M059J (cell line): ENCODE measurements around the gene CYP2W1. TPM values are rescaled to one million over a fixed set of nuclear protein-coding genes. Genes with fewer than 3 reads are reported as not detected.
A peak's percentile ranks its signal among the peaks of the same experiment; 100 is the strongest.

ENCODE experiments used
- DNase-seq: peaks from one replicate; pipeline ENCODE4 v3.0.0-alpha.2; 2012; ENCODE audit warnings: low read depth
- total RNA-seq: library from RNA; depleted of rRNA; stranded (reverse); fragments of >200 nt; shearing (Covaris generic); gene quantifications from 2 replicates; pipeline ENCODE4 v1.2.3, GENCODE V29; 2014

The CYP2W1 gene
- total RNA-seq, 1 experiment from 2014 or later = not detected

DNA sequence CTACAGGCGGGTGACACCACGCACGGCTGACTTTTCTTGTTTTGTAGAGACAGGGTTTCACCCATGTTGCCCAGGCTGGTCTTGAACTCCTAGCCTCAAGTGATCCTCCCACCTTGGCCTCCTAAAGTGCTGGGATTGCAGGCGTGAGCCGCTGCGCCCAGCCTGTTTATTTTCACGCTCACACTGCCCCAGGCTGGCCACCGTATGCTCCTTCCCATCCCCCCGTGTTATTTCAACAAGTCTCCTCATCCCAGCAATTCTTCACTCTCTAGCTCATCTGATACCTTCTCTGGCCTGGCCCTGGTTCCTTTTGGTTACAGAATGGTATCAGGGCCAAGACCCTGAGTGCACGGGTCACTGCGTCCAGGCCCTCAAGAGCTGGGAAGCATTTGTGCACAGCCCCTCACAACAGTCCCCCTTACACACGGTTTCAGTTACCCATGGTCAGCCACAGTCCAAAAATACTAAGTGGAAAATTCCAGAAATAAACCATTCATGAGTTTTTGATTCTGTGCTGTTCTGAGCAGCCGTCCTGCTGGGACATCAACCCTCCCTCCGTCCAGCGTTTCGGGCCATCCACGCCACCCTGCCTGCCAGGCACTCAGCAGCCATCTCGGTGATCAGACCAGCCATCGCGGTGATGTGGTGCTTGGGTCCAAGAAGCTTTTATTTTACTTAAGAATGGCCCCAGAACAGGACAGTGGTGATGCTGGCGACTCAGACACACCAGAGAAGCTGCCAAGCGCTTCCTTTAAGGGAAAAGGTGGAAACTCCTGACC, 16.5 kb upstream of the CYP2W1 start:
- DNase-seq = no peak

DNA sequence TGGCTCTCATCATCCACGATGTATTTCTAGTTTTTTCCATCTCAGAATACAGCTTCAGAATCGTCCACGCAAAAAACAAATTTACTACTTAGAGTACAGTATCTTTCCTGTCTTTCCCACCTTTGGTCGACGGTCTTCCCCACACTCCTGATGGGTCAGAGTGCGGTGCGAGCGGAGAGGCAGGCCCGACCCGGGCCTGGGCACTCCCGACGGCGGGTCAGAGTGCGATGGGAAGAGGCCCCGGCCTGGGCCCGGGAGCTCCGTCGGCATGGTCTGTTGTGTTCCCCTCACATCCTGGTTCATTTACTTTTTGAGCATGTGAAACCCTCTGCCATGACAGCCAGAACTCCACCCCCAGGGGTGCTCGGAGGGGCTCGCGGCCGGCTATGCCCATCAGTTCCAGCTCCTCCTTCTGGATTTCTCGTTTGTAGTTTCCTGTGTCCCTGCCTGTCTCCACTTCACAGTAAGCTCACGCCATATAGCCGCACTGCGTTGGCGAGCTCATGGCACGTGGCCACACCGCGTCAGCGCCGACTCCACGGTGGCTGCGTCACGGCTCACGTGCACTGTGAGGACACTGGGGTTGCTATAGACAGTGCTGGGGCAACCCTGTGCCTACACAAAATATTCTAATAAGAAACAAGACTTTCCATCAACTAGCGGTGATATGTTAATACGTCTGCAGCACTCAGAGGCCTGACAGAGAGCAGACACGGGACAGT, 15.5 kb upstream of the CYP2W1 start:
- no peak for DNase-seq

DNA sequence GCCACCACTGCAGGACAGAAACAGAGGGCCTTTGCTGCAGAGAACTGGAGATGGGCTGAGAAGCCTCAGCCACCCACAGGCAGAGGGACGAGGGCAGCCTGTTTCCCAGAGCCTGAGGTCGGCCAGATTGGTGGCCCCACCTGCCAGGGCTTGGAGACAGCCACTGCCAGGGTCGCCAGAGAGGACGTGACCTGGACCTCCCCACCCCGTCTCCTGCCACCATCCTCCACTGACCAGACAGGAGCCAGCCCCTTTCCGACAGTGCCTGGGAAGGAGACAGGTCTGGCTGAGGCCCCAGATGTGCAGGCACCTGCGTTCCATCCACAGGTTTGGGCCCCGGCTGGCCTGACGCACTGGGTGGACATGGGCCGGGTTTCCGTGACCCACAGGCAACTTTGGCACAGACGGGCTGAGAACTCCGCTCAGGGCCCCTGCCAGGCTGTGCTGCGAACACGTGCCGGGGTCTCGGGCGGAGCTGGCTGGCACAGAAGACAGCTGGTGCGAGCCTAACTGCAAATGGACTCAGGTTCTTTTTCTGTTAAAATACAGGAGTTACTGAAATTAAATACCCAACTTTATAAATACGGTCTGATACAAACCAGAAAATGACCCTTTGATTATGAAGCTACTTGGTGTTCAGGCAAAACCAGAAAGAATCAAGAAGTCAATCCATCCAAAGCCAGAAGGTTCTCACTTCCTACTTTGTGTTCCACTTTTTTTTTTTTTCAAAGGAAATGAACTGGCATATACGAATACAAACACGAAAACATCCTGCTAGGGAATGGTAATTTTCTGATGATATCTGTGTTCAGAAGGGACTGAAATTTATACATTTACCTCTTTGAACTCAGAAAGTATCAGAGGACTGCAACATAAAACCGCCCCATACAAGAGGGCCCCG, 14.5 kb upstream of the CYP2W1 start:
- no peak for DNase-seq

DNA sequence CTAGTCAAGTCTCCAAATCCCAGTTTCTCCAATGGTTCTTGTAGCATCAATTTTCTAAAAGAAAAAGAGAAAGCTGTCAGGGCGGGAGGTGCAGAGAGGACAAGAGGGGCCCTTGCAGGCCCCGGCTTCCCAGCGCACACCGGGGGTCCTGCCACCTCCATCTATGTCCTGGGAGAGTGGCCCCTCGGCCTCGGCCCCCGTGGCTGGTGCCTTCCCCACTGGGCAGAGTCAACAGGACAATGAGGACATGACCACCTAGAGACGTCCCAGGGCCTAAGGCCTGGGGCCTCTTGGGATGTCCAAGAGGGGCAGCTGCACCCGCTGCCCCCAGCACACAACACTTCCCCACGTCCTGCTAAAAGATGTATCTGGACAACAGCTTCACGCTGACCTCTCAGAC, 13.6 kb upstream of the CYP2W1 start:
- DNase-seq = no peak

DNA sequence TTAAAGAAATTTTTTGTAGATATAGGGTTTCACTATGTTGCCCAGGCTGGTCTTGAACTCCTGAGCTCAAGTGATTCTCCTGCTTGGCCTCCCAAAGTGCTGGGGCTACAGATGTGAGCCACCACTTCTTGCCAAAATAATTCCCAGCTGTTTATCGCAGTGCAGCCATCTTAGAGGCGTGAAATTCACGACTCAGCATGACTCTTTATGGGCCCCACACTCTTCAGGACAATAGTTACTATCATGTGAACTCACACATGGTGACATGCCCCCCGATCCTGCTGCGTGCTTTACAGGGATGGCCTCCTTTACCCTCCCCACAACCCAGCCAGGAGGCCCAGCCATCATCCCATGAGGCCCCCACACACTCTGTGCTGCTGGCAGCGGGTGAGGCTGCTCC, 12.2 kb upstream of the CYP2W1 start:
- no peak for DNase-seq

DNA sequence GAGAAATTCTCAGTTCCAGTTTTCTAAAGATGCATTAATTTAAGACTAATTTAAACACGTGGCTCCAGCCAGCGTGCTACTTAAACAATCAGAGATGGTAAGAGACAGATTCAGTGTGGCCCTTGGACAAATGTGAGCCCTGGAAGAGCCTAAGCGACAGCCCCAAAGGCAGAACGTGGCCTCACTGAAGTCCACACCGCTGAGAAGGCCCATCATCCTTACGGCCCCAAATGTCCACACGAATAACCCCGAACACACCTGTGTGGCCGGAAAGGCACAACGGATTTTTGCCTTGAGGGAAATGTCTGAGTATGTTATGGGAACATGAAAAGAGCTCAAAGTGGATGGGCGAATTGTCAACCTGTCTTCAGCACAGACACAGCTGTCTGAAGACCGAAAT, 10.9 kb upstream of the CYP2W1 start:
- no peak for DNase-seq

DNA sequence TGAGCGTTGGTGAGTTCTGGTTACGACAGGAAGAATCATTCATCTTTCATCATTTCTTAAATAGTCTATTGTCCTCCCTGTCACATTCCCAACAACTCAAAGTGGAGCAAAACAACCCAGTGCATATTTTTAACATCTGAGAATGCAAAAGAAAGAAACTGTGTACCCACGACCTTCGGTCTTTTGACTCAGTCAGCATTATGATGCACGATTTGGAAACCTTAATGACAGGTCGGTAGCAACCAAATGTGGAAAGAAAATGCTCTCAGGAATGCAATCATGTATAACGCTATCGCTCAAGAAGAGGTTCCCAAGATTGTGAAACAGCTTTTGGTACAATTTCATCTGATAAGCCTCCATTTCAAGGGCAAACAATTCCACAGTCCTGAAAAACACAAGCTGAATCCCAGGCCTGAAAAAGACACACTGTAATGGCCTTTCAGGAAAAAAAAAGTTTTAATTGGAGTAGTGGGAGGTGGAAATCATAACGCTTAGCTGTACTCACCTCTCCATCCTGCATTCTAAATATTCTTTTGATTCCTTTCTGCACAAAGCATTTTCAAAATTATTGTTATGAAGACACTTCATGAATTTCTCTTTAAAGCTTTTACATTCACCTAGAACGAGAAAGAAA, 10.2 kb upstream of the CYP2W1 start:
- DNase-seq = no peak

DNA sequence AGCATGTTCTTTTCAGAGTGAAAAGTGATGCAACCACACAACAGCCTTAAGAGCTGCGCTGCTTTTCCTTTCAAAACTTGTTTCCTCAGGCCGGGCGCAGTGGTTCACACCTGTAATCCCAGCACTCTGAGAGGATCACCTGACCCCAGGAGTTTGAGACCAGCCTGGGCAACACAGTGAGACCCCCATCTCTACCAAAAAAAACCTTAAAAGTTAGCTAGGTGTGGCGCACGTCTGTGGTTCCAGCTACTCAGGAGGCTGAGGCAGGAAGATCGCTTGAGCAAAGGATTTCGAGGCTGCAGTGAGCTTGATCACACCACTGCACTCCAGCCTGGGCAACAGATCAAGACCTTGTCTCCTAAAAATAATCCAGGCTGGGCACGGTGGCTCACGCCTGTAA, 9.7 kb upstream of the CYP2W1 start:
- no peak for DNase-seq

DNA sequence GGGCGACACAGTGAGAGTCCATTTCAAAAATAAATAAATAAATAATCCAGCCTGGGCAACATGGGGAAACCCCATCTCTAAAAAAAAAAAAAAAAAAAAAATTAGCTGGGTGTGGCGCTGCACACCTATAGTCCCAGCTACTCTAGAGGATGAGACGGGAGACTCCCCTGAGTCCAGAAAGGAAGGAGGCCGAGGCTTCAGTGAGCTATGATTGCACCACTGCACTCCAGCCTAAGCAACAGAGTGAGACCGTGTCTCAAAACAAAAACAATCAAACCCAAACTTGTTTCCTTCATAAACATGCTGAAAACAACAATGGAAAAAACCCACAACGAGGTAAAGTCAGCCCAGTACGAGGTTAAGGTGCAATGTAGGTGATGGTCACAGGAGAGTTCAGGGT, 8.8 kb upstream of the CYP2W1 start:
- DNase-seq = peak; percentile 18

DNA sequence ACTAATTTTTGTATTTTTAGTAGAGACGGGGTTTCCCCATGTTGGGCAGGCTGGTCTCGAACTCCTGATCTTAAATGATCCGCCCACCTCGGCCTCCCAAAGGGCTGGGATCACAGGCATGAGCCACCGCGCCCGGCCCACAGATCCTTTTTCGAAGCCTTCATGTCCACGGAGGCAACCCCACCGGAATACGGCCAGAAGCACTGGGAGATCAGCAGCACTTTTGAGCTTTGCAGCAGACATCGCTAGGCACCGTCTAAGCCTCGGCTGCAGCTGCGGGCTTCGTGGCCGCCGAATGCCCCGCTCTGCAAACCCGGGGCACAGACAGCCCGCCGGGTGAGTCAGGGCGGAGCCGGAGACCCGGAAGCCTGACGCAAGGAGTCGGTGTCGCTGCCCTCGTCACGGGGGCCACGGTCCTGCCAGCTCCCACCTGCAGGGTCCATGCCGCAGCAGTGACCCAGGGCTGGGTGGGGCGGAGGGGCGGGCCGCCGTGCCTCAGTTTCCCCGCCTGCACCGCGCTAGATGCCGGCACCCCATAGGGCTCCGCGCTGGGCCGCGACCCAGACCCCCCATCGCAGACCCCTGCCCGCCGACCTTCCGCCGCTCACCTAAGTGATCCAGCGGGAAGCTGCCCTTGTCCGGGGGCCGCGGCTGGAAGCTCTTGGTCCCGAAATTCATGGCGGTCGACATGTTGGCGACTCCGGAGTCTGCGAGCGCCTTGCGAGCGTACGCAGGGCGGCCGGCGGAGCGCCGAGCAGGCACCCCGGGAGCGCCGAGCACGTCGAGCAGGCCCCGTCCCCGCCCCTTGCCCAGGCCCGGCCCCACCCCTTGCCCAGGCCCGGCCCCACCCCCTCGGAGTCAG, 7.9 kb upstream of the CYP2W1 start, which contains the start of gene COX19:
COX19 (minus strand) TSS at position 730 of the 862 bp plus-strand sequence; CDS start at position 690, 40 bp downstream.
- peak; percentile 76 for DNase-seq

DNA sequence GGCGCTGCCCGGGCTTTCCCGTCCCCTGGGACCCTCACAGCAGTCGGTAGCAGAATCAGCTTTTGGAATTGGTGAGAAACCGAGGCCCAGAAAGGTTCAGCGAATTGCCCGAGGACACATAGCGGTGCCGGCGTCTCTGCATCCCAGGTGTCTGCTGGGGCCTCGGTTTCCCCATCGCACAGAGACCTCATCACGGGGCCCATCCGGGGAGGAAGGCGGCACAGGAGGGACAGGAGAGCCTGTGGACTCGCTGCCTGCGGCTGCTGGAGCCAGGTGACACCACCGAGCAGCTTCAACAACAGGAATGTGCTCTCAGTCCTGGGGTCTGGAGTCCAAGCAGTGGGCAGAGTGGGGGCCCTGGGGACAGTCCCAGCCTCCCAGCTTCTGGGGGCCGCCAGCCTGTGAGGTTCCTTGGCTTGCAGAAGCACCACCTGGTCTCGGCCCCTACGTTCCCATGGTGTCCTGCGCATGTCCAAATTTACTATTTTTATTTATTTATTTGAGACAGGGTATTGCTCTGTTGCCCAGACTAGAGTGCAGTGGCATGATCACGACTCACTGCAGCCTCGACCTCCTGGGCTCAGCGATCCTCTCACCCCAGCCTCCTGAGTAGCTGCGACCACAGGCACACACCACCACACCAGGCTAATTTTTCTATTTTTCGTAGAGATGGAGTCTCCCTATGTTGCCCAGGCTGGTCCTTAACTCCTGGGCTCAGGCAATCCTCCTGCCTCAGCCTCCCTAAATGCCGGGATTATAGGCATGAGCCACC, 7.1 kb upstream of the CYP2W1 start:
- DNase-seq = no peak

DNA sequence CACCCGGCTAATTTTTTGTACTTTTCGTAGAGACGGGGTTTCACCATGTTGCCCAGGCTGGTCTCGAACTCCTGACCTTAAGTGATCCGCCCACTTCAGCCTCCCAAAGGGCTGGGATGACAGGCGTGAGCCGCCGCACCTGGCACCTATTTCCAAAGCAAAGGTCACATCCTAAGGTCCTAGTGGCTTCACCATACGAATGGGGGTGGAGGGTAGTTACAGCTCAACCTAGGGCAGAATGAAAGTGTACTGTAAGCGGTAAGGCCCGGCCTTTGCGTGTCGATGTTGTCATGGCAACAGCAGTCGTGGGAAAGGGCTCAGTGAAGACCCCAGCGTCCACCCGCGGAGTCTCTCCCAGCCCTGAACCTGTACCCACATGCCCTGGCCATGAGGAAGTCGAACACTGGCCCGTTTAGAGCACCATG, 6.1 kb upstream of the CYP2W1 start:
- DNase-seq = no peak

DNA sequence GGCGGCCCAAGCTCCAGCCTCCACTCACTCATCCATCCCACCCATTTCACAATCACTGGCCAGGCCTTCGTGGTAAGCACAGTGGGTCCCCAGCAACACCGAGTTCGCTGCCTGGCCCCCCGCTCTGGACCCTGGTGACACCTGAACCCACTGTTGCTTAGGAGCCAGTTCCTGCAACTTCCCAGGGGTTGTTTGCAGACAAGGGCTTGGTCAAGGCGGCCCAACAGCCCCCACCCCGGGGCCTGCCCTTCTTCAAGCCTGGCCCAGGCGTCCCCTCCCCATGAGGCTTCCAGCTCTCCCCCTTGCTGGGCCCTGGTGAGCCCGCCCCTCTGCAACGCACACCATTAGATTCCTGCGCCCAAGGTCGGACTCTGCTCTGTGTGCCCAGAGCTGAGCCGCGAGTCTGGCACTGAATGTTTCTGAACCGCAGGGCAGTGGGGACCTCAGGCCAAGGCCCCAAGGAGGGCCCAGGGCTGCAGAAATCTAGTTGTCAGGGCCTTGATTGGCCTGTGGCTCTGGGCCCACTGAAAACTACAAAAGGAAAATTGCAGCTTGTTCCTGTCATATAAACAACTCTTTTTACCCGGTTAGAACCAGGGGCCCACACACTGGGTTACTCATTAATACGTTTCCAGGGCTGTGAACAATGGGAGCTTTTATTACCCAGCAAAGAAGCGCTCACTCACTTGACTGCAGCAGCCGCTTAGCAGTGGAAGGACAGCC, 5.5 kb upstream of the CYP2W1 start:
- DNase-seq = peak; percentile 47

DNA sequence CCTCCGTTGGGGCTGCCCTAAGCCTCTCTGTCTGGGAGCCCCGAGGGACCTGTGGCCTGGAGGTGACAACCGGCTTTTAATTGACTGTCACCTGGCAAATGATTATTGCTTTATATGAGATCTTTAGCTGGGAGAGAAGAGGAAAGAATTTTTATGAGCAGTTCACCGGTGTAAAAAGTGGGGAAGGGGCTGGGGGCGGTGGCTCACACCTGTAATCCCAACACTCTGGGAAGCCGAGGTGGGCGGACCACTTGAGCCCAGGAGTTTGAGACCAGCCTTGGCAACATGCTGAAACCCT, 5.0 kb upstream of the CYP2W1 start:
- DNase-seq = no peak

DNA sequence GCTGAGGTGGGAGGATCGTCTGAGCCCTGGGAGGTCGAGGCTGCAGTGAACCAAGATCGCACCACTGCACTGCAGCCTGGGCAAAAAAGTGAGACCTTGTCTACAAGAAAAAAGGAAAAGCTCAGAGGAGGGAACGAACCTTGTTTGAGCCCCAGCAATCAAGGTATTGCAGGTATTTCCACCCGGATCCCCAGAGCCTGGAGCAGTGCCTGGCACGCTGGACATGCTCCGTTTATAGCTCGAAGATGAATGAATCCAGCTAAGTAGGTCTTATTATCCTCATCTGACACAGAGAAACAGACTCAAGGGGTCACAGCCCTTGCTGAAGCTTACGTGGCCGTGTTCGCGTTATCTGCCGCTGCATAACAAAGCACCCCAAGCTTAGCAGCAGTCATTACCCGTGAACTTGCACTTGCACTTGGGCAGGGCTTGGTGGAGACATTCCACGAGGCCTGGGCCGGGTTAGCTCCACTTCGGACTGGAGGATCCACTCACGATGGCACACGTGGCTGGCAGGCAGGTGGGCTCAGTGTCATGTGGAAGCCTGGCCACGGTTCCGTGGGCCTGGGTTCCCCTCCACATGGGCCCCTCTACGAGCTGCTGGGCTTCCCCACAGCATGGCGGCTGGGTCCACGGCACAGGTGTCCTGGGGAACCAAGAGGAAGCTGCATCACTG, 4.4 kb upstream of the CYP2W1 start:
- no peak for DNase-seq

DNA sequence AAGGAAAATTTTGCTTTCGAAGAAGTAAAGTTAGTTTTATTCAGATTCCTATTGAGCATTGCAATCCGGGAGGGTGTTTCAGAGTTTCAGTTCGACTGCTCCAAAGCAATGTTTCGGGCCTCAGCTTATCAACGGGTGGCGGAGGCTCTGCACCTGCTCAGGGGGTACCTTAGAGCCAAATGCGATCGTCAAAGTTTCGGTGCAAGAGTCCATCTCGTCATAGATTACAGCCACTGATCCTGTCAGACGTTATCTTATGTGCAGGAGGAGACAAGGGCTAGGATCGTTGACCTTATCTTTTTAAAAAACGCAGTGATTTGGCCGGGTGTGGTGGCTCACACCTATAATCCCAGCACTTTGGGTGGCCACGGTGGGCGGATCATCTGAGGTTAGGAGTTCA, 3.8 kb upstream of the CYP2W1 start:
- DNase-seq = no peak

DNA sequence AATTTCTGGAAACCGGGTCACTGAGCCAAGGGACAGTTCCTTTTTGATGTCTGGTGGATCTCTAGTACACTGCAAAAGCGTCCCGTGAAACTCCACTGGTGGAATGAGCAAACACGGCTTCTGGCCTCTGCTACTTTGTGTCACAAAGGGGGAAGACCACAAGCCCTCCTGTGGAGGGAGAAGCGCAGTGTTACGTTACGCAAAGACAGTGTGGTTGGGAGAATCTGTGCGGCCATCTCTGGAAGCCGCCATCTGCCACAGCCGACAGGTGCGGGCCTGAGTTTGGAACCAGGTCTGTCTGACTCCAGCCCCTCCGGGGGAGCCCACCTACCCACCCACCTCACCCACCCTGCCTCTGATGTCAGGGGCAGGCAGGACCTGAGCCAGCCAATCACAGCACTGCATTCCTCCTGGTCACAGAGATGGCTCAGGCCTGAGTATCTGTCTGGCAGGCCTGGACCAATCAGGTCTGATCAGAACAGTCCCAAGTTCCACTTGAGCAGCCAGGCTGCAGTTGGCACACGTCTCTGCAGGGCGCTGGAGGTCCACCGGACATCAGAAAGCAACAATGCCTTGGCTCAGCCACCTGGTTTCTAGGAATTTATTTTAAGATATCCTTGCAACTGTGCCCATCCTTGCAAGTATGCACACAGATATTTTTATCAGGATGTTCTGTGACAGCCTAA, 3.0 kb upstream of the CYP2W1 start:
- DNase-seq = peak; percentile 17

DNA sequence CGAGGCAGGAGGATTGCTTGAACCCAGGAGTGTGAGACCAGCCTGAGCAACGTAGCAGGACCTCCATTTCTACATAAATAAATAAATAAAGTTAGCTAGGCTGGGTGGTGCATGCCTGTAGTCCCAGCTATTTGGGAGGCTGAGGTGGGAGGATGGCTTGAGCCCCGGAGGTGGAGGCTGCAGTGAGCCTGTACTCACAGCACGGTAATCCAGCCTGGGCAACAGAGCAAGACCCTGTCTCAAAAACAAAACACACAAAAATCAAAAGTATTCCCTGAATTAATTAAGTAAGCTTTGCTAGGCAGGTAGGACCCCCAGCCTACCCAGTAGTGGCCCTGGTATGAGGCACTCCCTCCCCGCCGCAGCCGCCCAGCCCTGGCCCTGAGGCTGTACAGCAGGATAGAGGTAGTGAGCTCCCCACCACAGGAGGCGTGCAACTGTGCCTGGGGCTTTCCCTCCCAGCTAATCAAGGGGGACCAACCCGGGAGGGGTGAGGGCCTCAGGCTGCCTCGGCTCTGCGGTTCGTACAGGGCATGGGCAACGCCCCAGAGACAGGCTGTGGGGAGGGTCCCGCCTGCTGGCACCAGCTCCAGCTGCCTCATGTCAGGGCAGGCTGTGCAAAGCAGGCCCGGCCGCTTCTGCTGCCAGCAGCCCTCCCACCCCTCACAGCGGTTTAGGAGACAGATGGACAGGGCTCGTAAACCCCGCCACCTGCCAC, 1.0 kb upstream of the CYP2W1 start:
- DNase-seq = no peak
